Tibial nerve (tissue), 4 donors: Measurements from ENCODE around the gene FKBP1A. TPM values are rescaled to one million over a fixed set of nuclear protein-coding genes. Genes with fewer than 3 reads are reported as not detected.

Source experiments
- DNase-seq, 2 donors: peaks; one replicate each; pipeline ENCODE4 v3.0.0-alpha.2; 2019; ENCODE audit warnings: low spot score in 2 of 2
- H3K27ac ChIP-seq, 4 donors: fragments of 200-600 bp; sonication (generic) in 3 of 4; one replicate each; pipeline ENCODE4 v1.5.1; 2017 to 2019; ENCODE audit warnings: mild to moderate bottlenecking in 1 of 4
- H3K27me3 ChIP-seq, 2 donors: fragments of 200-600 bp; sonication (generic) in 1 of 2; one replicate each; pipeline versions ENCODE4 v1.5.1 to v1.6.0; 2017 to 2019
- H3K36me3 ChIP-seq, 3 donors: fragments of 200-600 bp; sonication (generic); one replicate each; pipeline ENCODE4 v1.5.1; 2018 to 2019
- H3K4me1 ChIP-seq, 4 donors: fragments of 200-600 bp; sonication (generic) in 3 of 4; one replicate each; pipeline ENCODE4 v1.5.1; 2017 to 2019
- H3K4me3 ChIP-seq, 4 donors: fragments of 200-600 bp; sonication (generic) in 3 of 4; one replicate each; pipeline ENCODE4 v1.5.1; 2017 to 2019; ENCODE audit warnings: mild to moderate bottlenecking in 1 of 4, moderate library complexity in 1 of 4
- H3K9me3 ChIP-seq, 4 donors: fragments of 200-600 bp; sonication (generic) in 3 of 4; one replicate each; pipeline ENCODE4 v1.5.1; 2017 to 2019
- CTCF ChIP-seq, 5 experiments: fragments of 200-600 bp in 3 of 5; fragments of 450-650 bp in 2 of 5; sonication (generic) in 3 of 5; IDR thresholded peaks; one replicate each; pipeline ENCODE4 v1.5.1; 2016 to 2019; ENCODE audit warnings: antibody characterized with exemption in 5 of 5, mild to moderate bottlenecking in 3 of 5, moderate library complexity in 2 of 5
- EP300 ChIP-seq, 2 donors: sonication (generic); formaldehyde crosslinking; IDR thresholded peaks; one replicate each; pipeline ENCODE4 v1.6.1; 2017; ENCODE audit warnings: antibody characterized with exemption in 2 of 2, mild to moderate bottlenecking in 1 of 2
- POLR2A ChIP-seq, 2 donors: fragments of 450-650 bp; IDR thresholded peaks; one replicate each; pipeline ENCODE4 v1.6.1; 2017; ENCODE audit warnings: antibody characterized with exemption in 2 of 2, mild to moderate bottlenecking in 2 of 2, moderate library complexity in 2 of 2
- WGBS, 2 donors: methylation state at CpG; one replicate each; pipeline ENCODE4 v1.1.5; 2018; 5-methylcytosine and 5-hydroxymethylcytosine counted together
- total RNA-seq, 4 donors: library from RNA; depleted of rRNA; stranded (reverse); fragments of >200 nt; gene quantifications; one replicate each; pipeline ENCODE4 v1.1.0, GENCODE V29; 2016

Gene FKBP1A
- total RNA-seq, 4 donors from 2014 or later, result 92.2 to 172 (median 130) TPM

DNA sequence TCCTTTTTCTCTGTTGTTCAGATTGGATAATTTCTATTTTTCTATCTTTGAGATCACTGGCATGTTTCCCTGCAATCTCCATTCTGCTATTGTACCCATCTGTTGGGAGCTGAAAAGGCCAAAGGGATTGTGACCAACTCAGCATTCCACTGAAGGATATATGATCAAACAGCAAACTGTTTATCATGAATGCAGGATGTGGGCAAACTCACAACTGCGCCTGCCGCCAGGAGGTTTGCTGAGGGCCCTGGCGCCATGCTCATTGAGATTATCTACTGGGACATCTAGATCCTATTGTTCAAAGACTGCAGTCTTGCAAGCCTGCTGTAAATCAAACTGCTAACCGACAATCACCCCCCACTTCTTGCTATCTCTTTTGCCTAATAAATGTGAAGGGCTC, 3.8 kb upstream of the FKBP1A start:
- Histone ChIP-seq H3K4me3 (no peak overlapping the region), H3K4me1 (peaks cover 4 to 18% (median 12%) of the 10 kb centered on the region in 4 donors), H3K27ac (no peak overlapping the region), H3K36me3 (no peaks in the 10 kb centered on the region), H3K9me3 (no peaks in the 10 kb centered on the region), H3K27me3 (peaks cover 0 to 36% of the 10 kb centered on the region in 2 donors)
- TF ChIP-seq CTCF (IDR thresholded peaks at IDR 0.05), result no peak
- TF ChIP-seq POLR2A (IDR thresholded peaks at IDR 0.05), result no peak
- TF ChIP-seq EP300 (IDR thresholded peaks at IDR 0.05), result no peak
- 77 to 88% methylated on average over 4 of the region's 4 CpGs for WGBS, 2 donors
- no peak for DNase-seq

- WGBS, 2 donors, result 75 to 78% methylated on average over 1 of the region's 1 CpG
- Histone ChIP-seq H3K36me3 (no peaks in the 10 kb centered on the region), H3K27me3 (peaks cover 0 to 36% of the 10 kb centered on the region in 2 donors), H3K4me1 (peaks cover 4 to 22% (median 16%) of the 10 kb centered on the region in 4 donors), H3K9me3 (no peaks in the 10 kb centered on the region), H3K27ac (no peak overlapping the region), H3K4me3 (no peak overlapping the region)
- DNase-seq, result no peak
- no peak for TF ChIP-seq EP300 (IDR thresholded peaks at IDR 0.05)
- TF ChIP-seq CTCF (IDR thresholded peaks at IDR 0.05), result no peak
- no peak for TF ChIP-seq POLR2A (IDR thresholded peaks at IDR 0.05)
These were observed 3.4 kb upstream of the FKBP1A start for GRCh38 chr20:1396264-1396663.

DNA sequence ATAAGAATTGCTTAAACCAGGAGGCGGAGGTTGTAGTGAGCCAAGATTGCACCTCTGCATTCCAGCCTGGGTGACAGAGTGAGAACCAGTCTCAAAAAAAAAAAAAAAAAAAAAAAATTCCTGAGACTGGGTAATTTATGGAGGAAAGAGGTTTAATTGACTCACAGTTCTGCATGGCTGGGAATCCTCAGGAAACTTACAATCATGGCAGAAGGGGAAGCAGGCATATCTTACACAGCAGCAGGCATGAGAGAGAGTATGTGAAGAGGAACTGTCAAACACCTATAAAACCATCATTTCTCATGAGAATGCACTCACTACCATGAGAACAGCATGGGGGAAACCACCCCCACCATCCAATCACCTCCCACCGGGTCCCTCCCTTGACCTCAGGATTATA, 1.8 kb upstream of the FKBP1A start:
- TF ChIP-seq CTCF (IDR thresholded peaks at IDR 0.05) (no peak), EP300 (IDR thresholded peaks at IDR 0.05) (no peak), POLR2A (IDR thresholded peaks at IDR 0.05) (no peak)
- Histone ChIP-seq H3K27me3 (peaks cover 0 to 29% of the 10 kb centered on the region in 2 donors), H3K27ac (no peak overlapping the region), H3K36me3 (no peaks in the 10 kb centered on the region), H3K4me3 (no peak overlapping the region), H3K9me3 (no peaks in the 10 kb centered on the region), H3K4me1 (peaks cover 4 to 38% (median 31%) of the 10 kb centered on the region in 4 donors)
- 68 to 79% methylated on average over 2 of the region's 2 CpGs for WGBS, 2 donors
- DNase-seq, result no peak

DNA sequence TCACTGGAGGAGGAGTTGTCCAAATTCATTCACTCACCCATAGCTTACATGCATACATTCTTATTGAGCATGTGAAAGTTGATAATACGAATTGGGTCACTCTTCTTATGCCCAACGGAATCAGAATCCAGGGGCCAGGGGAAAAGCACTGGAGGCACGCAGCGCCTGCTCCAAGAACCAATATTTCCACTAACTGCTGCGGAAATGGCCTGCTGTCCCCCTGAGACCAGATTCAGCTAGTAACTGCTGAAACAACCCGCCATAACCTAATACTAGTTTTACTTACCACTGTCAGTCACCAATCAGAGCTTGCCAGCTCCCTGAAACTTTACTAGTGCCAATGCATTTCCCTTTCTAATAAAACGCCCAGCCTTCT, 641 bp upstream of the FKBP1A start:
- TF ChIP-seq CTCF (IDR thresholded peaks at IDR 0.05) (no peak), POLR2A (IDR thresholded peaks at IDR 0.05) (no peak), EP300 (IDR thresholded peaks at IDR 0.05) (no peak)
- no peaks in the 10 kb centered on the region for H3K36me3 ChIP-seq
- peak overlapping the region; percentile 65 to 89 (median 86) for H3K27ac ChIP-seq
- peak overlapping the region; percentile 78 to 87 (median 81) for H3K4me3 ChIP-seq
- peaks cover 0 to 19% of the 10 kb centered on the region in 2 donors for H3K27me3 ChIP-seq
- WGBS, 2 donors, result 59 to 66% methylated on average over 7 of the region's 7 CpGs
- peaks cover 4 to 48% (median 42%) of the 10 kb centered on the region in 4 donors for H3K4me1 ChIP-seq
- no peak for DNase-seq
- no peaks in the 10 kb centered on the region for H3K9me3 ChIP-seq

GRCh38 chr20:1392443-1392692, 486 bp downstream of the FKBP1A start:
- peak overlapping the region; percentile 65 to 89 (median 86) for H3K27ac ChIP-seq
- H3K27me3 ChIP-seq, result peaks cover 0 to 8% of the 10 kb centered on the region in 2 donors
- H3K36me3 ChIP-seq, result no peaks in the 10 kb centered on the region
- TF ChIP-seq CTCF (IDR thresholded peaks at IDR 0.05) (no peak), EP300 (IDR thresholded peaks at IDR 0.05) (no peak), POLR2A (IDR thresholded peaks at IDR 0.05) (no peak)
- H3K9me3 ChIP-seq, result no peaks in the 10 kb centered on the region
- no peak for DNase-seq
- H3K4me3 ChIP-seq, result peak overlapping the region; percentile 78 to 87 (median 81)
- H3K4me1 ChIP-seq, result peaks cover 4 to 59% (median 47%) of the 10 kb centered on the region in 4 donors
- WGBS, 2 donors, result 1% methylated on average over 12 of the region's 13 CpGs
